AG10803 (cell line): ENCODE data around the gene IFNG-AS1.

Experiments
- DNase-seq: peaks from one replicate; pipeline ENCODE4 v3.0.0; 2010; ENCODE audit warnings: low read depth
- H3K4me3 ChIP-seq: 2 replicates; pipeline ENCODE4 v1.5.1; 2011; ENCODE audit warnings: mild to moderate bottlenecking, low read length, control low read depth
- CTCF ChIP-seq: conservative IDR thresholded peaks from 2 replicates; pipeline ENCODE4 v1.5.1; 2011; ENCODE audit warnings: mild to moderate bottlenecking, low read length, control low read depth, inconsistent platforms

IFNG-AS1 gene

DNA sequence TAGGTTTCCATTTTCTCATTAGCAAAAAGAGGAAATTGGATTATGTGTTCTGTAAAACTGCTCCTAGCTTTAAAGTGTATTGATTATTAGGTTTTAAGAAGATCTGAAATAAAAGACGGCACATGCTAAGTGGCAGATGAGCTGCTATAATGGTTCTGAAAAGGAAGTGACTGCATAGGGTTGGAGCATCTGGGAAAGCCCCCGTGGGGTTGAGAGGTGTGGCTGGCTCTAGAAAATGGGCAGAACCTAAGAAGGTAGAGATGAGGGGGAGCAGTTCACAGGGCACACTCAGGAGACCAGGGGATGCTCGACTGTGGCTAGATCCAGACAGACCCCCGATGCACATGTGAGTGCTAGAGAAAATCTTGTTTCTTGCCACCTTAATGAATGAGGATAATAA lies 1.9 kb downstream of the IFNG-AS1 start:
- DNase-seq, result no peak
- TF ChIP-seq CTCF, result no peak
- no peak overlapping the region for H3K4me3 ChIP-seq

DNA sequence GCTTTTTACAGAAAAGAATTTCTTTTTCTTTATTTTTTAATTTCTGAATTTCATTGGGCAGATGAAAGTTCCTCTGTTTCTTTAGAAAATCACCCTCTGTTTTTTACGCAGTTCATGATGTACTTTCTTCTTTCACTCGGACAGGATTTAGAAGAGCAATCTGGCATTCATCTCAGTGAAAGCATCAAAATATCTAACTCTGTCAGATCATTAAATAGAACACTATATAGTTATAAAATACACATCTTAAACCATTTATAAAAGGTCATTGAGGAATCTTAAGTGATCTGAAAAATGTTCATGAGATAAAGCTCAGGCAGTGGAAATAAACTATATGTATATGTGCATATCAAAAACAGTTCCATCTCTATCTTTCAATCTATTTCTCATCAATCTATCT lies 3.9 kb downstream of the IFNG-AS1 start:
- H3K4me3 ChIP-seq, result no peak overlapping the region
- no peak for TF ChIP-seq CTCF
- DNase-seq, result no peak

- no peak overlapping the region for H3K4me3 ChIP-seq
- no peak for DNase-seq
- TF ChIP-seq CTCF, result no peak
Measured at GRCh38 chr12:67994046-67994445, 4.8 kb downstream of the IFNG-AS1 start.

DNA sequence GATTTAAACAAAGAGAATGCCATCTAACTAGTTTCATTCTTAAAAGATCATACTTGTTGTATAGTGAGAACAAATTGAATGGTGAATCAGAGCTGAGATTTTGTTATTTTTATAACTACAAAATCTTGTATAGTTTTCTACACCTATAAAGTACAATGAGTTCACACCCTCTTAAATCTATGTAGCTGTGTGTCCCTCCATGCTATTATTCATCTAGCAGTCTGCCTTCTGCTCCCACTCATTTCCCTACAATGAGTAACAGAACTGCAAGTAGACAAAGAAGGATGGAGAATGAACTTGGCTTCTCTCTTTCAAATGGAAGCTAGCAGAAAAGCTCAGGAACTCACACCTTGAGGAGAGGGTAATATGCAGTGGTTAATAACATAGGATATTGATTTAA lies 7.1 kb downstream of the IFNG-AS1 start:
- no peak for TF ChIP-seq CTCF
- no peak for DNase-seq
- no peak overlapping the region for H3K4me3 ChIP-seq

DNA sequence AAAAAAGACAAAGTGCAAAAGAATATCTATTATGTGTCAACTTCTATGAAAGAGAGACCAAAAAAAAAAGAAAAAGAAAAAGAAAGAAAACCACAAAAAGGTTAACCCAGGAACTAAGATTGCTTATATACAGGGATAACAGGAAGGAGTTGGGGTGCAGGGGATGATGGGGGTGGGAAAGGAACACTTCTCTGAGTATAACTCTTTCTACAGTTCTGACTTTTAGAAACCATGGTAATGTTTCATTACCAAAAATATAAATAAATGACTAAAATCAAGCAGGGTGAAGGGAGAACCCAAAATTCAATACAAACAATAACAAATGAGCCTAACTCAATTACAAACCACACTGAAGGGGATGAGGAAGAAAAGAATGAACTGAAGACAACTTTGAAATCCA lies 9.1 kb downstream of the IFNG-AS1 start:
- no peak overlapping the region for H3K4me3 ChIP-seq
- no peak for TF ChIP-seq CTCF
- DNase-seq, result no peak

DNA sequence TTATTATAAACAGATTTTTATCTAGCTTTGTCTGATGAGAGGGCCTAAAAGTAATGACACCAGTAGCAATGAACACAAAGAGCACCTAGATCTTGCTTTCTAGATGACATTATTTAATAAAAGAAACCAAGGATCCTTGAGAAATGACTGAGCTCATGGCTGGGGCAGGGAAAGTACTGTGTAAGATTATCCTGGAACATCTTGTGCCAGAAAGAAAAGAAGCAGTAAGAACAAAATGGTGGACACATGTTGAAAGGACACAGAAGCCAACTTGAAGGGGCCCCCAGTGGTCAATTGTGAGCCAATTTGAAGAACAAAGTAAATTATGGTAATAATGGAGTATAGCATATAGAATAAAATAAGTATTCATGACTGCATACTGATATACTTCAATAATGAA lies 10.0 kb downstream of the IFNG-AS1 start:
- DNase-seq, result no peak
- TF ChIP-seq CTCF, result no peak
- H3K4me3 ChIP-seq, result no peak overlapping the region

DNA sequence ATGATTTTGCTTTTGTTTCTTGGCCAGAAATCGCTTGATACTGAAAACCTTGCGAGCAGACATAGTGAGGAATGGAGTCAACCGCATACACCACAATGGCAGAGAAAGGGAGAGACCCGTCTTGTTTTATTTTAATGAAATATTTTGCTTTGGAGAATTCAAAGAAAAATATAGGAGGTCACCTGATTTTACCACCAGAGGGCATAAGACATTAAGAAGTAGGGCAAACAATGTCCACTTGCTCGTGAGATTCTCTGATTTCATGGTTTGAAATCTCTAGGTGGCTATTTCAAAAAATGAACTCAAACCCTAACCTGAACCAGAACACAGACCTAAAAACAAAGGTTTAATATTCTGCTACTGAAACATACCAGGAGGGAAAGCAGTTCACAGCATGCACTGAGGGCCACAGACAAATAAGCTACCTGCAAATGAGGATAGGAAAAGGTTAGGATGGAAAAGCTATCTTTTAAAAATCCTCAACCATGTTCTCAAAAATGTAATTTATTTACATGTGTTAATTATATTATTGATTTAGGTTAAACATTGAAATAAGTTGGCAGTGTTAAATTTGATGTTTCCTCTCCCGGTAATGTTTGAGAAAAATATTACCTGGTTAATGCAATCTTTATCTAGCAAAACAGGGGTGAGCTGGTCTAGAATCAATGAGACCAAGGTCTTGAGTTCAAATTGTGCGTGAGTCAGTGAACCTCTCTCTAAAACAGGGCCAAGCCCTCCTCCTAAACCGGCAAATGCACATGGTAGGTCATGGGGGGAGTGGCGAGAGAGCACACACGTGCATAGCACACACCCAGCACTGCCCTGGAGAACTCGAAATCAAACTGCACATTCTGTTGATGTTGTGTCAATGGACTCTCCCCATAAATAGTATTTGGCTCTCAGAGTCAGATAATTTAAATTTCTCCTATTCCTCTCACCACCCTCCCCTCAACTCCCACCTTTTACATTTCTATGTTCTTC lies 12.5 kb downstream of the IFNG-AS1 start:
- DNase-seq, result peak; percentile 39
- H3K4me3 ChIP-seq, result no peak overlapping the region
- TF ChIP-seq CTCF, result peak; percentile 55
